IMR-90 (cell line): ENCODE measurements around the gene ZDHHC14. TPM values are rescaled to one million over a fixed set of nuclear protein-coding genes. Genes with fewer than 3 reads are reported as not detected.

Experiments
- ATAC-seq: fragments of 200-7000 bp; cut with Tn5 transposase; 2 replicates; pipeline ENCODE4 v1.9.1; 2020; ENCODE audit warnings: low read depth, mild to moderate bottlenecking, moderate library complexity
- BruUV-seq: library from RNA; stranded (reverse); fragments of 400-500 nt; replicated peaks from 2 replicates; lab custom pipeline; 2021; lab: Mats Ljungman, UMichigan
- CTCF ChIA-PET: fragments of 300-600 bp; formaldehyde crosslinking; extraction: SDS; loops from one replicate; lab custom pipeline; 2021; ENCODE audit warnings: antibody characterized with exemption; lab: Yijun Ruan, JAX
- POLR2A ChIA-PET: fragments of 300-600 bp; sonication (Branson Sonifier 250); formaldehyde crosslinking; loops from one replicate; lab custom pipeline; 2022; ENCODE audit warnings: antibody characterized with exemption; ENCODE audit not compliant: unreplicated experiment; lab: Charles Lee
- DNase-seq: peaks from one replicate; pipeline ENCODE4 v3.0.0; 2013
- H2AFZ ChIP-seq: replicated peaks from 2 replicates; pipeline ENCODE3; 2013; ENCODE audit warnings: low read length, mild to moderate bottlenecking; ENCODE audit not compliant: poor library complexity
- H2AK5ac ChIP-seq: 2 replicates; pipeline ENCODE4 v1.6.1; 2013; ENCODE audit warnings: low read depth, low read length, inconsistent platforms
- H2AK9ac ChIP-seq: replicated peaks from 2 replicates; pipeline ENCODE3; 2013; ENCODE audit warnings: mild to moderate bottlenecking, low read depth, low read length, moderate library complexity; ENCODE audit not compliant: poor library complexity
- H2BK120ac ChIP-seq: 2 replicates; pipeline ENCODE4 v1.6.1; 2013; ENCODE audit warnings: low read depth, low read length, inconsistent platforms
- H2BK15ac ChIP-seq: 3 replicates; pipeline ENCODE4 v1.6.1; 2013; ENCODE audit warnings: low read depth, low read length, inconsistent platforms
- H2BK20ac ChIP-seq: 2 replicates; pipeline ENCODE4 v1.6.1; 2013; ENCODE audit warnings: low read depth, mild to moderate bottlenecking, inconsistent platforms, low read length, moderate library complexity
- H2BK5ac ChIP-seq: 2 replicates; pipeline ENCODE4 v1.6.1; 2013; ENCODE audit warnings: mild to moderate bottlenecking, low read depth, low read length, inconsistent platforms; ENCODE audit not compliant: poor library complexity, severe bottlenecking
- H3K14ac ChIP-seq: replicated peaks from 2 replicates; pipeline ENCODE4 v1.6.1; 2013; ENCODE audit warnings: low read depth, low read length, inconsistent platforms
- H3K18ac ChIP-seq: 2 replicates; pipeline ENCODE4 v1.6.1; 2013; ENCODE audit warnings: low read depth, low read length, control low read depth
- H3K23ac ChIP-seq: 2 replicates; pipeline ENCODE4 v1.6.1; 2013; ENCODE audit warnings: low read depth, low read length, inconsistent platforms
- H3K27ac ChIP-seq: 2 replicates; pipeline ENCODE4 v1.5.1; 2013; ENCODE audit warnings: mild to moderate bottlenecking, control low read depth, low read length; ENCODE audit not compliant: insufficient read depth
- H3K27me3 ChIP-seq: 2 replicates; pipeline ENCODE4 v1.6.1; 2013; ENCODE audit warnings: low read length; ENCODE audit not compliant: control insufficient read depth, insufficient read depth
- H3K36me3 ChIP-seq: 2 replicates; pipeline ENCODE4 v1.6.1; 2013; ENCODE audit warnings: low read length, mixed read lengths; ENCODE audit not compliant: control insufficient read depth, insufficient read depth
- H3K4ac ChIP-seq: 2 replicates; pipeline ENCODE4 v1.6.1; 2013; ENCODE audit warnings: low read depth, low read length, inconsistent platforms
- H3K4me1 ChIP-seq: 2 replicates; pipeline ENCODE4 v1.6.1; 2013; ENCODE audit warnings: low read length, mixed read lengths; ENCODE audit not compliant: control insufficient read depth, insufficient read depth
- H3K4me2 ChIP-seq: 2 replicates; pipeline ENCODE4 v1.6.1; 2013; ENCODE audit warnings: low read depth, mild to moderate bottlenecking, control low read depth, low read length, moderate library complexity
- H3K4me3 ChIP-seq: 2 replicates; pipeline ENCODE4 v1.5.1; 2013; ENCODE audit warnings: low read depth, mild to moderate bottlenecking, control low read depth, low read length, moderate library complexity; ENCODE audit not compliant: insufficient read depth
- H3K56ac ChIP-seq: 2 replicates; pipeline ENCODE4 v1.6.1; 2013; ENCODE audit warnings: low read length, inconsistent platforms; ENCODE audit not compliant: insufficient read depth; ENCODE audit errors: extremely low read depth
- H3K79me1 ChIP-seq, 2 experiments: 2 replicates each; pipeline ENCODE4 v1.6.1; 2013; ENCODE audit warnings: low read length in 2 of 2, inconsistent platforms in 1 of 2, low read depth in 1 of 2
- H3K9ac ChIP-seq: 2 replicates; pipeline ENCODE4 v1.6.1; 2013; ENCODE audit warnings: low read depth, low read length, control low read depth
- H3K9me1 ChIP-seq: 2 replicates; pipeline ENCODE4 v1.6.1; 2013; ENCODE audit warnings: low read length, inconsistent platforms; ENCODE audit not compliant: insufficient read depth
- H3K9me3 ChIP-seq: 2 replicates; pipeline ENCODE4 v1.6.1; 2013; ENCODE audit warnings: low read length; ENCODE audit not compliant: control insufficient read depth, insufficient read depth
- H4K20me1 ChIP-seq: 2 replicates; pipeline ENCODE4 v1.6.1; 2013; ENCODE audit warnings: low read length, inconsistent platforms; ENCODE audit not compliant: insufficient read depth
- H4K5ac ChIP-seq: 2 replicates; pipeline ENCODE4 v1.6.1; 2013; ENCODE audit warnings: mild to moderate bottlenecking, low read depth, low read length, control low read depth
- H4K8ac ChIP-seq, 2 experiments: 2 replicates each; pipeline ENCODE4 v1.6.1; 2013; ENCODE audit warnings: low read depth in 2 of 2, low read length in 2 of 2, control low read depth in 1 of 2, inconsistent platforms in 1 of 2
- H4K91ac ChIP-seq: 2 replicates; pipeline ENCODE4 v1.6.1; 2013; ENCODE audit warnings: low read depth, low read length, inconsistent platforms; ENCODE audit not compliant: insufficient read depth
- MAFK ChIP-seq: IDR thresholded peaks from 2 replicates; pipeline ENCODE4 v1.6.1; 2012; ENCODE audit warnings: low read depth, low read length, improper control_type of control experiment
- MXI1 ChIP-seq: IDR thresholded peaks from 2 replicates; pipeline ENCODE4 v1.6.1; 2012; ENCODE audit warnings: low read depth, mild to moderate bottlenecking, low read length, moderate library complexity, borderline replicate concordance
- NFE2L2 ChIP-seq: fragments of 150-350 bp; IDR thresholded peaks from 2 replicates; pipeline ENCODE4 v1.6.1; 2016; ENCODE audit warnings: low read depth, mild to moderate bottlenecking, low read length
- USF2 ChIP-seq: fragments of 150-350 bp; IDR thresholded peaks from 2 replicates; pipeline ENCODE4 v1.6.1; 2017; ENCODE audit warnings: mild to moderate bottlenecking, antibody characterized with exemption, low read length, low read depth
- WGBS, 2 experiments: methylation state at CpG; one replicate each; pipeline versions ENCODE4 v1.1.5 to v1.1.7; 2013; ENCODE audit warnings: missing lambda C conversion rate in 2 of 2; ENCODE audit not compliant: insufficient read length in 1 of 2; ENCODE audit errors: extremely low coverage in 2 of 2; 5-methylcytosine and 5-hydroxymethylcytosine counted together
- dilution Hi-C: fragments of 300-500 bp; cut with HindIII; formaldehyde crosslinking; loops from one replicate; pipeline ENCODE4 v1.14.3; 2018; ENCODE audit warnings: low sequenced_read_pairs; ENCODE audit not compliant: unreplicated experiment
- in situ Hi-C: fragments of 300-500 bp; cut with MboI; formaldehyde crosslinking; loops from 3 replicates; pipeline ENCODE4 v1.14.3; 2019; ENCODE audit warnings: low sequenced_read_pairs, inconsistent platforms, mixed read lengths
- intact Hi-C: fragments of 100-400 bp; cut with micrococcal nuclease; formaldehyde crosslinking; loops from 2 replicates; pipeline ENCODE4 v1.10.0; 2022
- polyA plus RNA-seq, 3 experiments: library from polyadenylated mRNA; depleted of rRNA; stranded (reverse); fragments of >200 nt; gene quantifications; 2 replicates each; pipeline ENCODE4 v1.2.3, GENCODE V29; 2012; ENCODE audit warnings: low replicate concordance in 1 of 3
- total RNA-seq: library from RNA; depleted of rRNA; stranded (reverse); fragments of >200 nt; gene quantifications from 2 replicates; pipeline ENCODE4 v1.2.3, GENCODE V29; 2012

Gene ZDHHC14
- total and polyA plus RNA-seq, 2 of the 4 experiments (the other 2 are of a cell fraction), result 0.90 to 2.0 TPM

GRCh38 chr6:157376706-157377230 is 4.2 kb upstream of the ZDHHC14 start:
- no peak overlapping the region for H2AK9ac ChIP-seq
- BruUV-seq, result no TSS peak
- H3K4me2 ChIP-seq, result no peak overlapping the region
- no peak overlapping the region for H3K23ac ChIP-seq
- no peak overlapping the region for H3K9ac ChIP-seq
- H2AK5ac ChIP-seq, result no peak overlapping the region
- no peaks in the 10 kb centered on the region for H3K4me1 ChIP-seq
- no peak overlapping the region for H4K91ac ChIP-seq
- DNase-seq (peak; percentile 16), ATAC-seq (no peak)
- ChIA-PET CTCF (interaction anchor here (0.9 kb wide), 1 partner anchor 219 kb away, joined by 3 read pairs; no protein-coding TSS in a partner anchor), POLR2A (no interaction called here)
- H3K18ac ChIP-seq, result no peak overlapping the region
- H4K20me1 ChIP-seq, result no peaks in the 10 kb centered on the region
- H3K14ac ChIP-seq, result no peak overlapping the region
- no peak overlapping the region for H3K4me3 ChIP-seq
- no peak overlapping the region for H2AFZ ChIP-seq
- dilution Hi-C loops (no loop called here), in situ Hi-C loops (no loop called here), intact Hi-C loops (no loop called here)
- H3K9me1 ChIP-seq, result 0 out of 2 replicates have a peak, but pooled peaks cover 3% of the 10 kb centered on the region
- H2BK20ac ChIP-seq, result no peak overlapping the region
- no peak overlapping the region for H4K5ac ChIP-seq
- H3K79me1 ChIP-seq, result peaks cover 3 to 5% of the 10 kb centered on the region in 2 experiments; a peak in 2 of 4 replicates
- 61% methylated on average over 4 of the region's 9 CpGs; no CpG with 5 or more reads in 1 of the 2 experiments for WGBS, 2 experiments
- no peak overlapping the region for H2BK5ac ChIP-seq
- H3K9me3 ChIP-seq, result no peaks in the 10 kb centered on the region
- H2BK15ac ChIP-seq, result no peak overlapping the region
- no peaks in the 10 kb centered on the region for H3K27me3 ChIP-seq
- no peak for TF ChIP-seq USF2
- no peak for TF ChIP-seq NFE2L2
- no peak for TF ChIP-seq MXI1
- no peak for TF ChIP-seq MAFK
- H3K36me3 ChIP-seq, result no peaks in the 10 kb centered on the region
- no peak overlapping the region for H2BK120ac ChIP-seq
- H3K4ac ChIP-seq, result no peak overlapping the region
- no peak overlapping the region for H4K8ac ChIP-seq
- no peak overlapping the region for H3K27ac ChIP-seq
- no peak overlapping the region for H3K56ac ChIP-seq
